HCEC 1CT (cell line): ENCODE data around the gene PNPT1.
A peak's percentile ranks its signal among the peaks of the same experiment; 100 is the strongest.
"Not testable (repeated sequence)": the region's sequence is repeated elsewhere in the genome, so short reads cannot be mapped to it uniquely, and the experiment has no call there.

ENCODE experiments used
- DNase-seq: peaks from one replicate; pipeline ENCODE4 v3.0.0-alpha.2; 2017

Gene PNPT1

GRCh38 chr2:55693181-55694125 lies at the start of gene PNPT1:
PNPT1 (minus strand) TSS chr2:55693844; CDS start chr2:55693823, 21 bp downstream.
- peak; percentile 95 for DNase-seq

GRCh38 chr2:55742996-55743395 lies 49.4 kb upstream of the PNPT1 start:
- no peak for DNase-seq

GRCh38 chr2:55736019-55736536 lies 42.4 kb upstream of the PNPT1 start:
- DNase-seq: not testable (repeated sequence)

DNA sequence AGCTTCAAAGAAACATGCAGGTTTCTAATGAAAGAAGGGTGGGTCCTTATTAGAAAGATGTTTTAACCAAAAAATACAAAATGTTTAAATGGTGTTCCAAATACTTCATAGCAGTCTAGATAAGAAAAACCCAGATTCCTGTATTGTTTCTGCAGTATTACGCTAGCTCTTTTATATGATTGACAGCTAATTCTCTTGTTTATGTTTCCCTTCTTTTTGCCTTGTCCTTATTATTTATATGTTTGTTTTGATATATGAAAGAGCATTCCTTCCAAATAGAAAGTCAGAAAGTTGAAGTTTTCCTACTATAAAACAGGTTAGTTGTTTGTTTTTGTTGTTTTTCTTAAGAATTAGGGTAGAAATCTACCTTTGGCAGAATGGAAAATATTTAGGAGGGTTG lies 41.1 kb upstream of the PNPT1 start:
- DNase-seq: no peak

DNA sequence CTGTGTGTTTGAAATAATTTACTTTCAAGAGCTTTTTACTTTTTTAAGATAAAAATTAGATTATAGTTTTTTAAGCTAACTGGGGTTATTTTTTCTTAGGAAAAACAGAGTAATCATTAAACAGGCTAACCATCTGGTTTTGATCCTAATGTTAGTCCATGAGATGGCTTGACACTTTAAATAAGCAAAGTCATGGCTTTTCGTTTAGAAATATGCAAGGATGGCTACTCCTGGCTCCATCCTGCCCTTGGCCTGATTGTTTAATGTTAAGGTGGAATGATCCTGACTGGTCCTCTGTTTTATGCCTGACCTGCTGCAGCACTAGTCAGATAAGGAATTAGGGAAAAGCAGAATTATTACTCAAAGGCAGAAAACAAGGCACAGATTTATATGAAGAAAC lies 39.7 kb upstream of the PNPT1 start:
- DNase-seq: peak; percentile 24

GRCh38 chr2:55732854-55733253 lies 39.2 kb upstream of the PNPT1 start:
- DNase-seq: peak; percentile 72

DNA sequence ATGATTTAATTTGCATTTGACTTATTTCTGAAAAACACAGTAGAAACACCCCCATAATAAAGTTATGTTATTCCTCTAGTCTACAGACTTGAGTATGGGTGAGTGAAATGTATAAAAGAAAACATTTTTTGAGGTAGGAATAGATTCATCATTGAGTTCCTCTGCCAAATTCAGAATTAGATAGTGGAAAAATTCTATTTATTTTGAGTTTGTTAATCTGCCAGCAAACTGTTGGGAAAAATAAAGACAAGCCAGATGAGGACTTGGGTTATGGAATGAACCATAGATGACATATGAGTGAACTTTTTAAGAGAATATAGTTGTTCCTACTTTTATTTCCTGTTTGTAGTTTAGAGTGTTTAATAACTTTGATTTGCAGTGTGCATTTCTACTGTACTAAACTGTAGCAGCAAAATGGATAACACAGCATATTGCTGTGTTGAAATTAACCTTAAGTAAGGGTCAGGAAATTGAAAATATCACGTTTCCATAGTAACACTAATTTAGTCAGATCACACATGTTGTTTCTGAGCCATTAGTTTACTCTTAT lies 35.6 kb upstream of the PNPT1 start:
- peak; percentile 31 for DNase-seq

DNA sequence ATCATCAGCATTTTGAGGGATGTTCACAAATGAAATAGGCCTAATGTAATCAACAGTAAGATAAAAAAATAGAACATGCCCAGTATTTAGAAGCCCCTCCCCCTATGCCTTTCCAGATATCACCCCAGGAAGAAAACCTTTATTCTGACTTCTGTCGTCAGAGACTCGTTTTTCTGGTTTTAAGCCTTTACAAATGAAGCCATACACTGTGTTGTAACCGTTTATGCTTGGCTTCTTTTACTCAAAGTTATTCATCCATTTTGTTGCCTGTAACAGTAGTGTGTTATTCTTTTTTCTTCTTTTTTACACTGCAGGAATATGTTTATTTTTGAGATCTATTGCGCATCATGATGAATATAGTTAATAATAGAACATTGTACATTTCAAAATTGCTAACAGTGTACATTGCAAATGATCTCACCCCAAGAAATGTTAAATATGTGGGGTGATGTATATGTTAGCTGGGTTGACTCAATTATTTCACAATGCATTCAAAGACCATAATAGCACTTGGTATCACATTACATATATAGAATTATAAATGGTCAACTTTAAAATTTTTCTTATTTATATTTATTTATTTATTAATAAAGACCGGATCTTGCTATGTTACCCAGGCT lies 28.1 kb upstream of the PNPT1 start:
- DNase-seq: peak; percentile 83

GRCh38 chr2:55720417-55720816 lies 26.8 kb upstream of the PNPT1 start:
- no peak for DNase-seq

- DNase-seq: no peak
Measured at GRCh38 chr2:55719852-55720251, 26.2 kb upstream of the PNPT1 start.

DNA sequence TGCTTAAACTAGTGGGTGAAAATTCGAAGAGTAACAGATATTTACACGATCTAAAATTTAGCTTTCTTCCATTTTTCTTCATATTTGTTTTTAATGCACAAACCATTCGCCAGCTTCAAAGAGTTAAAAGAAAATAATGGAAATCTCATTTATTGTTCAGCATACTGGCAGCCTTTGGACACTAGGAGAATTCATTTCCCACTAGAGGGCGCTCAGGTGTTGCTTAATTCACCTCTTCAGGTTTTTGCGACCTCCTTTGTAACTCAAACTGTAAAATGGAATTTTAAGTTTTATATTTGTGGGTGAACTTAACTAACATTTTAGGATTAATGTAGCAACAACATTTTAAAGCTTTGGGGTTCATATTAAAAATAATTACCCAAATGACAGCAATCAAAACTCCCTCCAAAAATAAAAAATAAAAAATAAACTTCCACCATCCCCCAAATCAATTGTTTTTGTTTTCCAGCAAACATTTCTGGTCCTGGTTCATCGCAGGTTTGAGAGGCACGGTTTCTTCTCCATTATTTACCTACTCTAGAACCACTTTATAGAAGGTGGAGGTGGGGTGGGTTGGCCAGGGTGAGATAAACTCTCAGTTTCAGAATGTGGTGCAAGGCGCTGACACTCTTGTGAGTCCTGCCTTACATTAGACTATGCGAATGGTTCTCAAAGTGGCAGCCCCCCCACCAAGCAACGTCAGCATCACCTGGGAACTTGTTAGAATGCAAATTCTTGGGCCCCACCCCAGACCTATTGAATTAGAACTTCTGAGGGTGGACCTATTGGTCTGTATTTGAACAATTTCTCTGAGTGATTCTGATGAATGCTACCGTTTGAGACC lies 24.7 kb upstream of the PNPT1 start:
- DNase-seq: peak; percentile 64

DNA sequence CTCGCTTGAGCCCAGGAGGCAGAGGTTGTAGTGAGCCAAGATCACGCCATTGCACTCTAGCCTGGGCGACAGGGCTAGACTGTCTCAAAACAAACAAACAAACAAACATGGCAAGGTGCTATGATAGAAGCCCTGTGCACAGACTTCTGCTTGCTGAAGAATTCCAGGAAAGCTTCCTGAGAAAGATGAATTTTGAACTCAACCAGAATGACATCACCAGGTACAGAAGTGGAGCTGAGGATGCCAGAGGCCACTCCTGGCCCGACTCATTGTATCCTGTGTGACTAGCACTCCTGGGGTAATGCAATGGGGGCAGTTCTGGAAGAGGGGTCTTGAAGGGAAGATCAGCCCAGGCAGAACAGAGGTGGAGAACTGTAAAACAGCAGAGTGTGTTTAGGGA lies 22.0 kb upstream of the PNPT1 start:
- no peak for DNase-seq

DNA sequence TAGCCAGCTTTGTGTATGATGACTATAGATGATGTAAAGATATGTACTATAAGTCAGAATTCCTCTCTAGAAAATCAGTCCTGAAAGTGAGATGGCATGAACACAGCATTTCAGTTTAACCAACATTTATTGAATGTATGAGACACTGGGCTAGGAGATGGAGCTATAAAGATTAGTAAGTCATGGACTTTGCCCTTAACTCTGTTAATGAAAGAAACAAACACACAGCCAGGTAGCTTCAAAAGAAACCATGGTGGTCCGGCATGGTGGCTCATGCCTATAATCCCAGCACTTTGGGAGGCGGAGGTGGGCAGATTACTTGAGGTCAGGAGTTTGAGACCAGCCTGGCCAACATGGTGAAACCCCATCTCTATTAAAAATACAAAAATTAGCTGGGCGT lies 21.5 kb upstream of the PNPT1 start:
- not testable (repeated sequence) for DNase-seq

- DNase-seq: no peak
Measured at GRCh38 chr2:55712477-55713060, 18.9 kb upstream of the PNPT1 start.

- DNase-seq: no peak
Measured at GRCh38 chr2:55710025-55710424, 16.4 kb upstream of the PNPT1 start.

- no peak for DNase-seq
Measured at GRCh38 chr2:55707751-55708150, 14.1 kb upstream of the PNPT1 start.

DNA sequence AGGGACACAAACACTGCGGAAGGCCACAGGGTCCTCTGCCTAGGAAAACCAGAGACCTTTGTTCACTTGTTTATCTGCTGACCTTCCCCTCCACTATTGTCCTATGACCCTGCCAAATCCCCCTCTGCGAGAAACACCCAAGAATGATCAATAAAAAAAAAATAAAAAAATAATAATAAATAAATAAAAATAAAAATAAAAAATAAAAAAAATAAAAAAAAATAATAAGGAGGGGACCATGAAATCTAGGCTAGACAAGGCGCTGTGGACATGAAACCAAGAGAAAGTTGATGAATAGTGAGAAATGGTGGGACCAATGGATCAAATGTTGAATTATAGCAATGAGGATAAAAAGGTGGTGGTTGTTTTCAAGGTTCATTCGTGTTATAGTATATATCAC lies 12.6 kb upstream of the PNPT1 start:
- not testable (repeated sequence) for DNase-seq

DNA sequence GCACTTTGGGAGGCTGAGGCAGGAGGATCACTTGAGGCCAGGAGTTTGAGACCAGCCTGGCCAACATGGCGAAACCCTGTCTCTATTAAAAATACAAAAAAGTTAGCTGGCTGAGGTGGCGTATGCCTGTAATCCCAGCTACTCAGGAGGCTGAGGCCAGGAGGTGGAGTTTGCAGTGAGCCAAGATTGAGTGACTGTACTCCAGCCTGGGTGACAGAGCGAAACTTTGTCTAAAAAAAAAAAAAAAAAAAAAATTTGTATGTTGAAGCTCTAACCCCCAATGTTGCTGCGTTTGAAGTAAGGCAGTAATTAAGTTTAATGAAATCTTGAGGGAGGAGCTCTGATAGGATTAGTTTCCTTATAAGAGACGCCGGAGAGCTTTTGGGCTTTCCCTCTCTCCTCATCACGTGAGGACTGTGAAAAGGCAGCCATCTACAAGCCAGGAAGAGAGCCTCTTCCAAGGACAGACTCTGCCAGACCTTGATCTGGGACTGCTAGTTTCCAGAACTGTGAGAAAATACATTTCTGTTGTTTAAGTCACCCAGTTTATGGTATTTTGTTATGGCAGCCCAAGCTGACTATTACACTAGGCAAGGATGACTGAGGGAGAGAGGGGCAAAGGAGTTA lies 11.5 kb upstream of the PNPT1 start:
- DNase-seq: no peak

DNA sequence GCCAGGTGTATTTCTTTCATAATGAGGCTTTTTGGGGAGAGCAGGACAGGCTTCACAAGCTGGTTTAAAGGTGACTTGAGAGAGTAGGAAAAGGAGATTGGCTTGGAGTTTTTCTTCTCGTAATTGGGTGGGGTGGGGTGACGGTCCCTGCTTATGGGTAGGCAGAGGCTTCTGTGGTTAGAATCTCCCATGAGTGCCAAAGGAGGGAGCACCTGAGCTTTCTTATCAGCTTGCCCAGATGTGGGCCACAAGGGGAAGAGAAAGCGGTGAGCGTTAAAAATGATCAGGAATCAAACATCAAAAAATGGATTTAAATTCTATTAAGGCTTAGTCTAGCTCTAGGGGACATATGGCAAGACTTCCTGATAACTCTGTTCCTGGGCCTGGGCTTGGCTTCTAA lies 9.7 kb upstream of the PNPT1 start:
- DNase-seq: no peak

DNA sequence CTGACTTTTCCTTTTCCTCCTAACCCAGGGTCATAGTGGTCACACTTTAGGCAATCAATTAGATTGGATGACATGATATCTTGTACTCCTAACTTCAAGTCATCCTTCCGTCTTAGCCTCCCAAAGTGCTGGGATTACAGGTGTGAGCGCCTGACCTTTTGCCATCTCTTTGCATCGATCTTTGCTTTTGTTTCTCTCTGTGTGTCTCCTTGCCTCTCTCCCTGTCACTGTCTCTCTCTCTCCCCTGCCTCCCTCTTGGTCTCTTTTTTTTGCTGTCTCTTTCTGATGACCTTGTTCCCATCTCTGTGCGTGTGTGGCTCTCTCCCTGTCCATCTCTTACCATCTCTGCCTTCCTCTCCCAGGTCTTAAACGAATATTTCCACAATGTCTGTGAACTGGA lies 904 bp downstream of the PNPT1 start:
- not testable (repeated sequence) for DNase-seq

DNA sequence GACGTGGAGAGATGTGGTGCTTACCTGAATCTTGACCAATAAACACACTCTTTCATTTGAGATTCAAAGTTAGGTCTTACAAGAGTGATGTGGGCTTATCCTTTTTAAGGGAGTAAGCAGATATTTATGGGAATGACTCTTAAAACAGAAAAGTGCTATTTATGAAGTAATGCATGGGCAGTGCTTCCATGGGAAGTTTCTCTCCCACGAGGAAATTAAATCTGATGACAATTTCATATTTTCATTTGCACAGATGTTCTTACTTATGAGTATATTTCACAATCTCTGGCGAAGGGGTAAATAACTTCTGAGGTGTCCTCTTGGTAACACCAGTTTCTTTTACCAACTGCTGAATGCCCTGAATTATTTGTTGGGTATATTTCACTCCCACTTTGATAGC lies 21.0 kb downstream of the PNPT1 start:
- DNase-seq: no peak

DNA sequence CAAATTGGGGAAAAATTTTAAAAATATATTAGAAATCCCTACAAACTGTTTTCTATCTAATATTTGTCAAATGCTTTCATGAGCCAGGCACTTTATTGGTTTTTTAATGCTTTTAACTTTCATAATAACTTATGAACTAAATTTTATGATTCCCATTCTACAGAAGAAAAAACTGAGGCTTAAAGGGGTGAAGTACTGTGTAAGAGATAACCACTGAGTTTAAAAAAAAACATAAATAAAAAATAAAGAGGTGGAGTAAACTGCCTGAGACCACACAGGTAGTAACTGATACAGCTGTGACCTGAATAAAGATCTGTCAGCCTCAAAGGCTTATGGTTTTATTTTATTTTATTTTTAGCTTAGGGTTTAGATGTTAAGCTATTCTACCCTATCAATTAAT lies 24.7 kb downstream of the PNPT1 start:
- no peak for DNase-seq
